HG03460 (cell line): ENCODE results near the gene CPM.

Experiments used
- ATAC-seq: cut with Tn5 transposase; IDR thresholded peaks from one replicate; pipeline ENCODE4 v1.9.1; 2021; ENCODE audit not compliant: unreplicated experiment

The CPM gene

DNA sequence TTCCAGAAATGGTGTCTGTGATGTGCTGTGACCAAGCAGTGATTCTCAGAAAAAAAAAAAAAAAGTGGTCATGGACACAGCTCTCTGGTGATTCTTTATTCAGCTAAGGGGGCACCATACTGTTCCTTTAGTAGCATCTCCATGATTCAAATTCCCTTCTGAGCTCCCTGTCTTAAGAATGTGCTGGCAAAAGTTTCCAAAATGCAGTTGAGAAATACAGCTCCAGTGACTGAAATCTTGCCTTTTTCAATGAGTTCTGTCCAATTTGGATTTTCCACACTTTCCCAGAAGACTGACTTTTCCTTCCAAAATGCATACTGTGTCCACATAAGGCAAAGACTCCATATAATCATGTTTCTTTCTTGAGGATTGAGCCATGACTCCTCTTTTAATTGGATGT, 24.3 kb upstream of the CPM start:
- ATAC-seq: no peak

DNA sequence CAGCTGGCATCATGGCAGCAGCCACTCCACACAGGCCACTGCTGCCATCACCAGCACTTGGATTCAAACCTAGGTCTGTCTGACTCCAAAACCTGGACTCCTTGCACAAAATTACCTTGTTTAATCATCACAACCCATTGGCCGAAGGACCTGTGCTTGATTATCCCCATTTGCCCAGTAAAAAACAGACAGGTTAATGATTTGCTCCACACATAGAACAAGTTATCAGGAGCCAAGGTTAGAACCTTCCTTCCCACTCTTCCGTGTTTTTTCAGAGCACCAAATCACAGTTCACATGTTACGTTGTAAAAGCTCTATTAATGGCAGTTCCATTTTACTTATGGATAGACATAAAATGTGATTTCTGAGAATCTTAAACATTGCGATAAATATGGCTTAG, 23.5 kb upstream of the CPM start:
- no peak for ATAC-seq

DNA sequence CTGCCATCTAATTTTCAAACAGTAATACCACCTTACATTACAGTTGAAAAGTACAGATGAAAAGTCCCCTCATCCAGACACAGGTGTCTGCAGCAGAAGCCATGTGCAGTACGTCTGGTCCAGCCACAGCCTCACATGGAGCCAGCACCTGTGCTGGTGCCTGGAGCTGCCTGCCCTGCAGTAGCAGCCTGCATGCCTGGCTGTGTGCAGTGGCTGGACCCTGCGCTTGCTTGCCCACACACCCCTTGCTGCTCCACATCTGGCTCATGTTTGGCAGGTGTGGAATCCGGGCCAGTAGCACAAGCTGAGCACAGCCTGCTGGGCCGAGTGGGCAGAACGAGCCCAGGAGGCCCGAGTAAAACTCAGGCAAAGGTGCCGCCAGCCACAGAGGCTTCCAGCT, 21.8 kb upstream of the CPM start:
- no peak for ATAC-seq

DNA sequence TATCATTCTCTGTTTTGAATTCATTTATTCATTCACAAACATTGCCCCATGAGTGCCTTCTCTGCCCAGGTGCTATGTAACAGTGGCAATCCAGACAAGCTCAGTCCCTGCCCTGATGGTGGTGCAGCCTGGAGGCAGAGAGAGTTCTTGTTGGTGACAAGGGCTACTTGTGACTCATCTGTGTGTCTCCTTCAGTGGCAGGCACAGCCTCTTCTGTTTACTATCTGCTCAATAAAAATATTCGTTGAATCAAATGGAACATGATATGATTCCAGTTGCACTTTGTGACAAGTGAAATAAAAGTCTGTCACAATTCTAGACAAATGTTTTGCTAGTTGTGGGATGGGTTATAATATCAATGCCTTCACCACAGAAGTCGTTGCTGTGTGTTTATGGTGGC, 20.6 kb upstream of the CPM start:
- no peak for ATAC-seq

DNA sequence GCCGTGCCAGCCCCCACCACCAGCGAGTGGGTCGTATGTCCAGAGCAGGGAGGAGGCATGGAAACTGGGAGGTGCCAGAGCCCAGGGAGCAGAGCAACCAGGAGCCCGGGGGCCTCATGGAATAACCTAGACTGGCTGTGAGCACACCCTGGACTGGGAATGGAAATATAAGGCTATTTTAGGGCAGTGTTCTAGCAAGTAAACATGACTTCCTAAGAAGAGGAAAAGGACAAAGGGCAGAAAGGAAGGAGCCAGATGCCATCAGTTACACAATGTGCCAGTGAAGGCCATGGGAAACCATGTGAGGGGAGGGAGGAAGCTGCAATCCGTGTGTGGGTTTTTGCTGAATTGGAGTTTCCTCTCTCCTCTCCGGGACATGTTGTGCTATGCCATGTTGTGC, 18.7 kb upstream of the CPM start:
- no peak for ATAC-seq

DNA sequence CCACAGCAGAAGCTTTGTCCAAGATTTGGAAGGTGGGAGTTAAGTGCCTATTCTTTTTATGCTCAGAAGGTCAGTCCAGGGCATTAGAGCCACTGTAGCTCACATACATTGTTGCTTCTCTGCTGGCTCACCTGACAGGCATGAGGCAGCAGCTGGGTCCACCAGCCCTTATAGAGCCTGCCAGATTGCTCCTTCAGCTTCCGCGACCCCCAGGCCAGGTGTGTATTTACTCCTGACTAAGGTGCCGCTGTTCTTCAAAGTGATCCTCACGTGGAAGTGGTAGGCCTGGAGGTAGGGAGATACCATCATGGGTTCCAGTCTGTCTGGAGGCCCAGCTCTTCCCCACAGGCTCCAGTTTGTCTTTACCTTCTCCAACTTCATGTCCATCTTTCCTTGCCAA, 17.5 kb upstream of the CPM start:
- ATAC-seq: no peak

DNA sequence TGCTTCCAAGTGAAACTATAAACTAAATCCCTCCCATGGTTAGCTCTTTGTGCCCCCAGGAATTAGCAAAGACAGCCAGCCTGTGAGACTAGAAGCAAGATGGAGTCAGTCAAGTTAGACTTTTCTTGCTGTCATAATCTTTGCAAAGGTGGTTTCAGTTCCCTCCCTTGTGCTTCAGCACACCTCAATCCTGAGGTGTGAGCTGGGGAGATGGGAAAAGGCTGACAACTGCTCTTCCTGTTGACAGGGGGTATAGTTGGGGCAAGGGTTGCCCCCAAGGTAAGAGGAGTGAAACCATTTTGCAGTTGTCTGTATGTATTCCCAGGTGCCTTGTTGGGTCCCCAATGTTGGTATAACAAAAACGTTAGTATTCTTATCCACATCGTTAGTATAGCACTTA, 12.3 kb upstream of the CPM start:
- no peak for ATAC-seq

DNA sequence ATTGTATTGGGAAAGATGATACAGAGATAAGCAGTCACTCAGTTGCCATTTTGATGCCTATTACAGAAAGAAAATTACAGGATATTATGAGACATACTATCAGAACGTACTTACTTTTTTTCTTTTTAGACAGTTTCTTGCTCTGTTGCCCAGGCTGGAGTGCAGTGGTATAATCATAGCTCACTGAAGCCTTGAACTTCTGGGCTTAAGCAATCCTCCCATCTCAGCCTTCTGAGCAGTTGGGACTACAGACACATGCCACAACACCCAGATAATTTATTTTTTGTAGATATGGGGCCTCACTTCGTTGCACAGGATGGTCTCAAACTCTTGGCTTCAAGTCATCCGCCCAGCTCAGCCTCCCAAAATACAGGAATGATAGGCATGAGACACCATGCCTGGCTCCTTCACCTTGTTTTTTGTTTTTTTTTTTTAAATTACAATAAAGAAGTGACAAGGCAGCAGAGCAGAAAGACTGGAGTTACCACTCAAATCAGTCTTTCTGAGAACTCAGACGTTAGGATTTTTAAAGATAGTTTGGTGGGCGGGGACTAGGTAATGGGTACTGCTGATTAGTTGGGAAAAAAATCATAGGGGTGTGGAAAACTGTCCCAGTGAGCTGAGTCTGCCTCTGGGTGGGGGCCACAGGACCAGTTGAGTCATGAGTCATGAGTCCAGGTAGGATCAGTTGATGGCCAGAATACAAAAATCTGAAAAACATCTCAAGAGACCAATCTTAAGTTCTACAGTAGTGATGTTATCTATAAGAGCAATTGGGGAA, 11.5 kb upstream of the CPM start:
- no peak for ATAC-seq

DNA sequence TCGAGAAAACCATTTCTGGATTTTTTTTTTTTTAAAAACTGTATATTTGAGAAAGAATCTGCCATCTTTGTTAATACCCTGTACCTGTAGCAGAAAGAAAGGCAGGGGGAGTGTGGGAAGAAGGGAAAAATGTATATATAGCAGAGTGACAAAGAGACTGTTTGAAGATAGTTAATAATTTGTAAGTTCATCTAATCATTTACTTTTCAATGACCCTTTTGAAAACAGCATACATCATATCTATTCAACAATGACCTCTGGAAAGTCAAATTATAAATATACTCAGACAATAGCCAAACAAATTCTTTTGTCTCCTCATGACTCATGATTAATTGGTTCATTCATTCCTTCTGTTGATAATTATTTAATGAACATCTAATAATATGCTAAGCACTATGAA, 10.9 kb upstream of the CPM start:
- ATAC-seq: no peak

DNA sequence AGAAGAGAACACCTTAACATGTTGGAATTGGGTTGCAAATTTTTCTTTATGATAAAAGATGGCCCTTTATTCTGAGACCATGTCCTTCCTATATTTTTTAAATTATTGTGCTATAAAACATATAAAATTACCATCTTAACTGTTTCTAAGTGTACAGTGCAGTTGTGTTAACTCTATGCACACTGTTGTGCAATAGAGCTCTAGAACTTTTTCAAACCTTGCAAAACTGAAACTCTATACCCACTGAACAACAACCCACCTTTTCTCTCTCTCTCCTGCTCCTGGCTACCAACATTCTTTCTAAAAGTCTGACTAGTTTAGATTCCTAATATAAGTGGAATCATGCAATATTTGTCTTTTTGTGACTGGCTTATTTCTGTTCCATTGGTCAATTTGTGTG, 7.8 kb upstream of the CPM start:
- no peak for ATAC-seq

DNA sequence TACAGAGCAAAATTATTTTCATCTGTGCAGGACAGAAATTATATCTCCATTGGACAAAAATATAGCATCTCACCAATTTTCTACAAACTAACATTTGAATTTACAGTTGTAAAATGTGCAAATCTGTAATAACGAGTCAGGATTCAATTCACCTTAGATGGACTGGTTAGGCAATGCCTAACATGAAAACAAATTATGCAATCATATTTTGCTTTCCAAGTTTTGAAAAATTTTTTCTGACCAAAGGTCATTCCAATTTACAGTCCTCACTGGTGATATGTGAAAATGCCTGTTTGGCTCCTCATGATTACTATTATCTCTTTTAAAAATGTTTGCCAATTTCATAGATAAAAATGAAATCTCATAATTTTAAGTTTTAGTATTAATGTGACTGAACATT, 6.5 kb upstream of the CPM start:
- ATAC-seq: no peak

DNA sequence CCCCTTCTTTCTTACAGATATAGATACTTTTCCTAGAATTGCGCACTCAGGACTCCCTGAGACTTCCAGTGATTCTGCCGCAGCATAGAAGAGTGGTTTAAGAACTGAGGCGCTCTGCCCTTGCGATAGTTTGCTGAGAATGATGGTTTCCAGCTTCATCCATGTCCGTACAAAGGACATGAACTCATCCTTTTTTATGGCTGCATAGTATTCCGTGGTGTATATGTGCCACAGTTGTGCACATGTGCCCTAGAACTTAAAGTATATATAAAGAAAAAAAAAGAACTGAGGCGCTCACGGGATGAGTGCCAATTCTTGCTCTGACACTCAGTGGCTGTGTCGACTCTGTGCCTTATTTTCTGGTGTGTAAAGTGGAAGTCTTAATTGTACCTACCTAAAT, 1.4 kb upstream of the CPM start:
- ATAC-seq: no peak

DNA sequence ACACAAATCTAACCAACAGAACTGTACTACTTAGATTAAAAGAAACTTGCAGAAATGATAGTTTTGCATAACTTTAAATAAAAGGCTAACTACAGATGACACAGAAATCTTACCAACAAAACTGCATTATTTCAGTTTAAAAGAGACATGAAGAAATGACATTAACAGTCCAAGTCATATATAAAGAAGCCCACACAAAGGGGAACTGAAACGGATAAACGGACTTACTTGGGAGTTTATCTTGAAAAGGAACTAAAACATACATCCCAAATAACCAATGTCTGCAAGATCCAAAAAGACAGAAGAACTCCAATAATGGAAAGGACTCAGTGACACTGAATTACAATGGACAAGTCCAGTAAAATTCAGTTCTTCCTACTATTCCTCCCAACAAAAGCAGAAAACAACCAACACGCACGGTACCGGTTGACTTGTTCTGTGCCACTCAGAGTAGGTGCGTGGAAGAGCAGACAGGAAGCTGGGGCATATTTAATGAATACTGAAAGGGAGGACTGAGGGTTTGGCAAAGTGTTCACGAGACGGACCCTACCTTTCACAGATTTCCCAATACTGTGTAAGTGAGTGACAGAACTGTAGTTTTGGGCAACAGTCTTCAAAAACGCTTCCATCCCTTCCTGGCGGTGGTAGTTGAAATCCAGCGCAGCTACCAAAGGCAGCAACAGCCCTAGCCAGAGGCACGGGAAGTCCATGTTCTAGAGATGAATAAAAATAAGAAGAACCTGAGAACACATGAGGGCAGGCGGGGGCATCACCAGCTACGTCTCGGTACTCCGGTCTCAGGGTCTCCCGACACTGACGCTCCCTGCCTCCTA, 627 bp downstream of the CPM start:
- ATAC-seq: peak; percentile 44

DNA sequence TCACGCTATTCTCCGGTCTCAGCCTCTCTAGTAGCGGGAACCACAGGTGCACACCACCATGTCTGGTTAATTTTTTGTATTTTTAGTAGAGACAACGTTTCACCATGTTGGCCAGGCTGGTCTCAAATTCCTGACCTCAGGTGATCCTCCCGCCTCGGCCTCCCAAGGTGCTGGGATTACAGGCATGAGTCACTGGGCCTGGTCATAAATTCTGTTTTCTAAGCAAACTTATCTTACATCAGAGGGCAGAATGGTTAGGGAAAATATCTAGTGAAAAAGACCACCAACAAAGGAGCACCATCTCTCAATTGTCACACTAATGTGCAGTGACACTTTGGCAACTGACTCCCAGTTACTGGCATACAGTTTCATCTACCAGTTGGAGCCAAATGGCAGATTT, 2.8 kb downstream of the CPM start:
- no peak for ATAC-seq

DNA sequence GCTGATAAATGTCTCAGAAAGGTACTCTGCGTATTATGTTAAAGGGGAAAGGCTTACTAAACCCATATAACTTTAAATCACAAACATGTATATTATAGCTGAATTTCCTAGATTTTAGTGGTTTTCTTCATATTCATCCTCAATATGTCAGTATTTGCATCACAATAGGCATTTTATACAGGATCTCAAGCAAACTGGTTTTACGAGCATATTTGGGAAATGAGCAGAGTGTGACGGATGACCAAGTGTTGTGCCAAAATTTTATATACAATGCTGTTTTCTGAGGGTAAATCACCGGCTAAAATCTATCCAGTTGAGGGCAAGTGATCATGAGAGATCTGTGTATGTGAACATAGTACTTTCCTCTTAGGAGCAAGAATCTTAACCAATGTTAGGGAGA, 8.4 kb downstream of the CPM start:
- no peak for ATAC-seq

DNA sequence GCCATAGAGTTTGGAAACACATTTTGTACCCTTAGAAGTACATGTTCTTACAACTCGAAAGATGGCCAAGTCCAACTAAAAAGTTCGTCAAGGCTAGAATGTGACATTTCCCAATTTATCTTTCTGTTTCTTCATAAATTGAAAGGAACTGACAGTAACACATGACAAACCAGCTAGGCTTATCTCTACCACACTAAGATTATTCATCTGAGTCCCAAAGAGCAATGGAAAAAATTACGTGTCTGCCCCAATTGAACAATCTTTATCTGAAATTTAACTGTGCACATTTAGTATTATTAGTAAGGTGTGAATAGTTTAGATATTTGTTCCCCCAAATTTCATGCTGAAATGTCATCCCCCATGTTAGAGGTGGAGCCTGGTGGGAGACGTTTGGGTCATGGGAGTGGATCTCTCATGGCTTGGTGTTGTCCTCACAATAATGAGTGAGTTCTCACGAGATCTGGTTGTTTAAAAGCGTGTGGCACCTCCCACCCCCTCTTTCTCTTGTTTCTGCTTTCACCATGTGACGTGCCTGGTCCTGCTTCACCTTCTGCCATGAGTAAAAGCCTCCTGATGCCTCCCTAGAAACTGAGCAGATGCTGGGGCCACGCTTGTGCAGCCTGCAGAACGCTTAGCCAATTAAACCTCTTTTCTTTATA, 13.3 kb downstream of the CPM start:
- ATAC-seq: no peak

DNA sequence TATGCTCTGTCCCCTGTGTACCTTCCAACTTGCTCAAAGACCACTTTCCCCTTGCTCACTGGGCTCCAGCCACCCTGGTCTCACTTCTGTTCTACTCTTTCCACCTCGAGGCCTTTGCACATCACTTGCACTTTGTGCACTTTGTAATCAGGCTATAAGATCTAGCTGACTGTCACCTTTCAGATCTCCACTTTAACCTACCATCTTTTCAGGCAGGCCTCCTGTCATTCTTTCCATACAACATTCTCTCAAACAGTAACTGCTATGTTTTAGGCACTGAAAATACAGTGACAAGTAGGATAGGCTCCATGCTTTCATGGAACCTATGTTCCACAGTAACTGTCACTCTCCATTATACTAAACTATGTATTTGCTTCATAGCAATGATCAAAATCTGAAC, 14.0 kb downstream of the CPM start:
- ATAC-seq: no peak

DNA sequence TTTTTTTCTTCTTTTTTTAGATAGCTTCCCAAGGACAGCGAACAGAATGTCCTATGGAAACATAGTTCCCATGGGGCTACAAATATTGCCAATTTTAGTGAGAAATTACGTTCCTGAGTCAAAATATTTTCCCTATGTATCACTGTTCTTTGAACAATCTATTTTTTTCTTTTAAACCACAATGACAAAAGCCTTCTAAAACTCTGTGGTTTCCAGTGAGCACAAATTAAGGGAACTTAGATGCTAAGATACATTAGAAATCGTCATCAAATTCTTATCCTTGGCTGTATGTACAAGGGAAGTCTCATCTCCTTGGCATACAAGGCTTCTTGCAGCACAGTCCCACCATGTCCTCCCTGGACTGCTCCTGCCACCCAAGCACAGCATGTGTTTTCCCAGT, 17.9 kb downstream of the CPM start:
- ATAC-seq: no peak

DNA sequence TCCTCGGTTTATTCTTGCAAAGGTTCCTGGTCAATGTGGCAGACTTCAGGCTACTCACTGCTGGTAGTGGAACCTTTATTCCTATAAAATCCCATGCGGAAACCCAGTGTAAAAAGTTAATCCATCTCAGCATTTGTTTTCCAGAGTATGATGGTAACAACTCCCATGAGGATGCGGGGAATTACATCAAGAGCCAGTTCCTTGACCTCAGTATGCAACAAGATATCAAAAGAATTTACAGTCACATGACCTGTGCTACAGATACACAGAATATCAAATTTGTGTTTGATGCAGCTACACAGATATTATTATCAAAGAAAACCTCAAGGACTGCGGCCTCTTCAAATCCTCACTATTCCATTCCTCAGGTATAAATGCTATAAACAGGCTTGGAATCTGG, 19.3 kb downstream of the CPM start:
- ATAC-seq: no peak

DNA sequence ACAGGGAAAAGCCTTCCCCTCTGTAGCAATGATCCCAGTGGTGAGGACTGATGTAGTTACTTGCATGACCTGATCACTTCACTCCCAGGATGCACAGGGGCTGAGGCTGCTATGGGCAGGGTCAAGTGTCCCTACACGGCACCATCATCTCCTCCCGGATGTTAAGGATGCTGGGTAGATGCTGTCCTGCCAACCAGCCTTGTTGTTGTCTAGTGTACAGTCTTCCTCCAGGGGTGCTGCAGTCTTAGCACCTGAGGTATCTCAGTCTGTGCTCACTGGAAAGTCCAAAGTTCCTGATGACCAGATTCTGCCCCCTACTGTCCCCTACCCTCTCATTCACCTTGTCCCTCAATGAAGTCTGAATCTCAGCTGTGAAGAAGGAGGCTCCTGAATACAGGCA, 20.1 kb downstream of the CPM start:
- no peak for ATAC-seq

DNA sequence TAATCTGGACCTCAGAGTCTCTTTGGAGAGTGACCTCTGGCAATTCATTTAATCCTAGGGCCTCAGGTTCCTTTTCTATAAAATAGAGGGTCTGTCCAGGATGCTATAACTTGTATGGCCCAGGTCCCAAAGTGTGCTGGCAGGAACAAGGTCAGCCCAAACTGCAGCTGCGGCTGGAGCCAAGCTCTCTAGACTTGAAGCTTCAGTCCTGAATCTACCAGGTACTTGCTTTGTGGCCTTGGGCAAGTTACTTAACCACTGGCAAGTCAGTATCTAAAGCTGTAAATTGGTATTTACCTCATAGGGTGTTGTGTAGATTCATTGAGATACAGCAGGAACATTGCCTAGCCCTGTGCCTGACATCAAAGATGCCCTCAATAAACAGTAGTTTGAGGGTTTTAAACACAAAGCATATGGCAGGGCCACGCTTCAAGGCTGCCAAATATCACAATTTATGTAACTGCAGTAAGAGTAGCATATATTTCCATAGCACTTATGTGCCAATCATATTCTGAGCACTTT, 21.7 kb downstream of the CPM start:
- no peak for ATAC-seq

DNA sequence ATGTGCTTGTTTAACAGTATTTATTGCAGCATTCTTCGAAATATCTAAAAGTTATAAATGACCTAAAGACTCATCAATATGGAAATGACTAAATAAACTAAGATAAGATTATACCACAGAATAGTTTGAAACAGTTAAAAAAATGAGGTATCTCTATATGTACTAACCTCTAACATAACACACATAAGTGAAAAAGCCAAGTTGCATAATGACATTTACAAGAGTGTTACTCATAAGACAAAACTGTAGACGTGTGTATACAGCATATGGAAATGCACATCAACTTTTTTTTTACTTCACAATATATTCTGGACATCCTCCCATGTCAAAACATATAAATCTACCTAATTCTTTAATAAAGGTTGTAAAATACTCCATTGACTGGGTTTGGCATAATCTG, 22.8 kb downstream of the CPM start:
- no peak for ATAC-seq
